GM12878 (cell line): ENCODE results near the gene CD248. TPM values are rescaled to one million over a fixed set of nuclear protein-coding genes. Genes with fewer than 3 reads are reported as not detected.

Source experiments
- BACH1 ChIP-seq: fragments of 450-650 bp; IDR thresholded peaks from 2 replicates; pipeline ENCODE4 v1.6.1; 2017; ENCODE audit warnings: mild to moderate bottlenecking, borderline replicate concordance
- BHLHE40 ChIP-seq, 2 experiments: fragments of 450-650 bp in 1 of 2; IDR thresholded peaks; 2 replicates each; pipeline ENCODE4 v1.6.1; 2011 to 2017; ENCODE audit warnings: low read depth in 2 of 2, borderline replicate concordance in 1 of 2, improper control_type of control experiment in 1 of 2, low read length in 1 of 2, mild to moderate bottlenecking in 1 of 2
- BMI1 ChIP-seq: fragments of 450-650 bp; IDR thresholded peaks from 2 replicates; pipeline ENCODE4 v1.6.1; 2016; ENCODE audit warnings: mild to moderate bottlenecking, moderate library complexity, borderline replicate concordance
- CBFB ChIP-seq: IDR thresholded peaks from 2 replicates; pipeline ENCODE4 v1.6.1; 2016; ENCODE audit warnings: antibody characterized with exemption, low read depth
- CHD4 ChIP-seq: fragments of 200-600 bp; sonication (generic); IDR thresholded peaks from 2 replicates; pipeline ENCODE4 v1.6.1; 2016; ENCODE audit warnings: mild to moderate bottlenecking
- DPF2 ChIP-seq: fragments of 450-650 bp; IDR thresholded peaks from 2 replicates; pipeline ENCODE4 v1.6.1; 2017; ENCODE audit warnings: mild to moderate bottlenecking
- EED ChIP-seq: sonication (generic); IDR thresholded peaks from 2 replicates; pipeline ENCODE4 v1.6.1; 2016; ENCODE audit warnings: antibody characterized with exemption, low read depth
- ETV6 ChIP-seq, 2 experiments: fragments of 450-650 bp in 1 of 2; IDR thresholded peaks in 1 of 2; conservative IDR thresholded peaks in 1 of 2; 2 replicates each; pipeline ENCODE4 v1.6.1; 2014; ENCODE audit warnings: antibody characterized with exemption in 1 of 2, borderline replicate concordance in 1 of 2, low read depth in 1 of 2, mild to moderate bottlenecking in 1 of 2, moderate library complexity in 1 of 2
- FOXK2 ChIP-seq: fragments of 450-650 bp; IDR thresholded peaks from 2 replicates; pipeline ENCODE4 v1.6.1; 2017; ENCODE audit warnings: mild to moderate bottlenecking, moderate library complexity
- HCFC1 ChIP-seq: fragments of 150-350 bp; IDR thresholded peaks from 2 replicates; pipeline ENCODE4 v1.6.1; 2014; ENCODE audit warnings: low read length
- HSF1 ChIP-seq: fragments of 150-350 bp; IDR thresholded peaks from 2 replicates; pipeline ENCODE4 v1.6.1; 2014; ENCODE audit warnings: mild to moderate bottlenecking, low read depth, low read length
- IKZF1 ChIP-seq: fragments of 450-650 bp; conservative IDR thresholded peaks from 2 replicates; pipeline ENCODE4 v1.6.1; 2017; ENCODE audit warnings: antibody characterized with exemption, mild to moderate bottlenecking
- IKZF2 ChIP-seq, 2 experiments: fragments of 450-650 bp; IDR thresholded peaks; 2 replicates each; pipeline ENCODE4 v1.6.1; 2017; ENCODE audit warnings: mild to moderate bottlenecking in 2 of 2, moderate library complexity in 2 of 2
- MEF2B ChIP-seq: fragments of 450-650 bp; IDR thresholded peaks from 2 replicates; pipeline ENCODE4 v1.6.1; 2018; ENCODE audit warnings: mild to moderate bottlenecking, moderate library complexity; ENCODE audit not compliant: partially characterized antibody, poor library complexity, severe bottlenecking
- NFIC ChIP-seq: IDR thresholded peaks from 2 replicates; pipeline ENCODE4 v1.6.1; 2012; ENCODE audit warnings: low read depth, mild to moderate bottlenecking, inconsistent platforms, low read length, moderate library complexity
- PAX8 ChIP-seq: fragments of 450-650 bp; IDR thresholded peaks from 2 replicates; pipeline ENCODE4 v1.6.1; 2017; ENCODE audit warnings: mild to moderate bottlenecking, moderate library complexity
- POLR2AphosphoS5 ChIP-seq: IDR thresholded peaks from 2 replicates; pipeline ENCODE4 v1.6.1; 2011; ENCODE audit warnings: mild to moderate bottlenecking, low read length, inconsistent platforms
- RB1 ChIP-seq: fragments of 450-650 bp; formaldehyde crosslinking; IDR thresholded peaks from 2 replicates; pipeline ENCODE4 v1.6.1; 2017; ENCODE audit warnings: mild to moderate bottlenecking, borderline replicate concordance
- SRF ChIP-seq, 2 experiments: IDR thresholded peaks; 2 replicates each; pipeline ENCODE4 v1.6.1; 2011; ENCODE audit warnings: low read depth in 2 of 2, low read length in 2 of 2, mild to moderate bottlenecking in 1 of 2, moderate library complexity in 1 of 2
- SUPT20H ChIP-seq: IDR thresholded peaks from 2 replicates; pipeline ENCODE4 v1.6.1; 2011; ENCODE audit warnings: low read depth, mild to moderate bottlenecking, low read length, moderate library complexity, borderline replicate concordance; ENCODE audit not compliant: control insufficient read depth
- TCF12 ChIP-seq: IDR thresholded peaks from 2 replicates; pipeline ENCODE4 v1.6.1; 2011; ENCODE audit warnings: low read depth, mild to moderate bottlenecking, low read length
- USF1 ChIP-seq: IDR thresholded peaks from 2 replicates; pipeline ENCODE4 v1.6.1; 2011; ENCODE audit warnings: borderline replicate concordance, low read depth, mild to moderate bottlenecking, moderate library complexity, mixed read lengths, low read length; ENCODE audit not compliant: insufficient read depth; ENCODE audit errors: extremely low read length
- ZNF592 ChIP-seq: fragments of 450-650 bp; IDR thresholded peaks from 2 replicates; pipeline ENCODE4 v1.6.1; 2017; ENCODE audit warnings: mild to moderate bottlenecking, moderate library complexity
- polyA plus RNA-seq, 11 experiments: library from polyadenylated mRNA; depleted of rRNA in 4 of 11; unstranded in 6 of 11; stranded (reverse) in 5 of 11; fragments of >200 nt; fragmentation: Nextera tagmentation in 4 of 11; fragmentation: Illumina TruSeq in 1 of 11; extraction: Ambion mirVana in 4 of 11; extraction: Trizol in 1 of 11; gene quantifications; 1 replicate in 1 of 11; 2 replicates in 10 of 11; pipeline versions ENCODE4 v1.2.1 to v1.2.3, GENCODE V29; 2011 to 2016; ENCODE audit warnings: inconsistent platforms in 2 of 11, missing spikeins in 2 of 11, low read depth in 1 of 11
- total RNA-seq, 4 experiments: library from RNA; depleted of rRNA in 3 of 4; stranded (reverse); fragments of >200 nt in 3 of 4; fragmentation: Illumina TruSeq in 1 of 4; extraction: Trizol in 1 of 4; gene quantifications; 2 replicates each; pipeline versions ENCODE4 v1.2.1 to v1.2.3, GENCODE V29; 2013 to 2021

The CD248 gene
- total and polyA plus RNA-seq, 10 of the 15 experiments (the other 5 are each of a cell fraction or from before 2014, with no cell fraction given), result 0.10 to 0.21 (median 0.20) TPM; not detected in 7

- TF ChIP-seq BHLHE40 (IDR thresholded peaks at IDR 0.05; ENCODE audit: borderline replicate concordance in 1 of 2, low read depth in 2 of 2, low read length in 1 of 2) (peak; percentile 70 to 84; a peak in 3 of 4 replicates), BMI1 (peak; percentile 100), NFIC (no peak), SUPT20H (no peak), DPF2 (no peak), CHD4 (no peak), CBFB (no peak), EED (no peak), HSF1 (peak; percentile 11; the same call in 1 of the 2 replicates), ZNF592 (no peak), USF1 (no peak), ETV6 (conservative IDR thresholded peaks at IDR 0.05 in 1 of 2, IDR thresholded peaks at IDR 0.05 in 1 of 2; ENCODE audit: borderline replicate concordance in 1 of 2, low read depth in 1 of 2) (no peak), BACH1 (peak; percentile 81), IKZF1 (peak; percentile 52), MEF2B (peak; percentile 95), FOXK2 (no peak), IKZF2 (IDR thresholded peaks at IDR 0.05) (no peak), SRF (IDR thresholded peaks at IDR 0.05; ENCODE audit: low read depth in 2 of 2, low read length in 2 of 2) (peak in 1 of 2 experiments; percentile 63; a peak in 1 of 4 replicates), RB1 (peak; percentile 69; the same call in 1 of the 2 replicates), TCF12 (0 out of 2 replicates have a peak, but pooled peaks have one; percentile 57), HCFC1 (peak; percentile 34; the same call in 1 of the 2 replicates), POLR2AphosphoS5 (no peak), PAX8 (no peak)
Measured at GRCh38 chr11:66282468-66283455, 34.1 kb downstream of the CD248 start (continued).
